ENCODE data around the gene HYCC1. TPM values are rescaled to one million over a fixed set of nuclear protein-coding genes. Genes with fewer than 3 reads are reported as not detected.

HYCC1 gene
- total RNA-seq, 1 experiment from 2014 or later = 28.2 TPM

DNA sequence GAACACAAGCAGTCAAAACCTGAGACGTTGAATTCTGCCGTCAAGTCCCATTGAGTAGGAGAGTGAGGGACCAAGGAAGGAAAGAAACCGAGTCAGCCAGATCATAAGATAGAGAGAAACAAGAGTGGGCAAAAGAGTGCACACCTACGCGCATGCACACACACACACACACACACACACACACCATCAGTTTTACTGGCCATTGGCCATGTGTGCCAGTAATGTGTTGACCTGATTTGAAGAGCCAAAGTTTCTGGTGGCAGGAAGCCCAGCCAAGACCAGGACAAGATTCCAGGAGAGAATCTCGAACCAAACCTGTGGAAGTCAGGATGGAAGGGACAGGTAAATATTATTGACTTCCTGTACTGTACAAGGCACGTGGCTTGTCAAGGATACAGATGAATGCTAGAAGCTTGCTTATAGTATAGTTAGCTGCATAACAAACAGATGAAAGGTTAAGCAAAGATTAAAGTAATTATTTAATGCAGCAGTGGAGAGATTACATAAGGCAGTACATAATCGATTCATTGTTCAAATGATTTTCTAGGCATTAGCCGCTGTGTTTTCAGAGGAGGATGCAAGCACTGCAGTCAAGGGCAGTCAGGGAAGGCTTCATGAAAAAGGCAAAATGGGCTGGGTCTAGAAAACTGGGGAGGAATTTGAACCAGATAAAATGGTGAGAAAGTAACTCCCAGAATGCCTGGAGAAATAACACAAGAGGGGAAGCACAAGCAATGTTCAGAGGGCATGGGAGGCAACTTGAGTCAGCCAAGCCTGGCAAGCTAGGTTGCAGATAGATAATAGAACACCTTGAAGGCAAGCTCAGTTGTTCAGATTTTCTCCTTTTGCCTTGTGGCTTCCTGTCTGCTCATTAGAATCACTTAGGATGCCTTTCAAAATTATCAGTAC is 2.7 kb upstream of the HYCC1 start:
- H3K9me2 ChIP-seq (ENCODE audit: insufficient read depth) = no peaks in the 10 kb centered on the region
- H3K4me2 ChIP-seq = no peak overlapping the region
- H3K27ac ChIP-seq = no peak overlapping the region
- H3K9me3 ChIP-seq (ENCODE audit: insufficient read depth, low read depth) = peaks cover under 1% of the 10 kb centered on the region; the same call in 1 of the 2 replicates
- peaks cover 8% of the 10 kb centered on the region; the same call in 1 of the 2 replicates for H3K79me2 ChIP-seq (ENCODE audit: low read depth)
- peaks cover 17% of the 10 kb centered on the region; the same call in 1 of the 2 replicates for H3F3A ChIP-seq (ENCODE audit: insufficient read depth, low read depth)
- no peaks in the 10 kb centered on the region for H4K20me1 ChIP-seq (ENCODE audit: insufficient read depth)
- peak in 1 of 2 experiments; percentile 22 for DNase-seq
- H3K27me3 ChIP-seq (ENCODE audit: insufficient read depth, low read depth) = no peaks in the 10 kb centered on the region
- peaks cover 29% of the 10 kb centered on the region for H3K4me1 ChIP-seq (replicated peaks; ENCODE audit: insufficient read depth)
- no peaks in the 10 kb centered on the region for H3K36me3 ChIP-seq (ENCODE audit: low read depth)
- no TSS peak for BruUV-seq (replicated peaks)
- POLR2A ChIA-PET (ENCODE audit: unreplicated experiment) = no interaction called here
- intact Hi-C loops (cut with micrococcal nuclease; ENCODE audit: unreplicated experiment) = no loop called here
- H3K4me3 ChIP-seq = no peak overlapping the region
- CTCF ChIA-PET = no interaction called here
- no peak overlapping the region for H2AFZ ChIP-seq
- no peak for TF ChIP-seq EZH2 (IDR thresholded peaks at IDR 0.05; ENCODE audit: low read depth)
- TF ChIP-seq, protein P1, sequence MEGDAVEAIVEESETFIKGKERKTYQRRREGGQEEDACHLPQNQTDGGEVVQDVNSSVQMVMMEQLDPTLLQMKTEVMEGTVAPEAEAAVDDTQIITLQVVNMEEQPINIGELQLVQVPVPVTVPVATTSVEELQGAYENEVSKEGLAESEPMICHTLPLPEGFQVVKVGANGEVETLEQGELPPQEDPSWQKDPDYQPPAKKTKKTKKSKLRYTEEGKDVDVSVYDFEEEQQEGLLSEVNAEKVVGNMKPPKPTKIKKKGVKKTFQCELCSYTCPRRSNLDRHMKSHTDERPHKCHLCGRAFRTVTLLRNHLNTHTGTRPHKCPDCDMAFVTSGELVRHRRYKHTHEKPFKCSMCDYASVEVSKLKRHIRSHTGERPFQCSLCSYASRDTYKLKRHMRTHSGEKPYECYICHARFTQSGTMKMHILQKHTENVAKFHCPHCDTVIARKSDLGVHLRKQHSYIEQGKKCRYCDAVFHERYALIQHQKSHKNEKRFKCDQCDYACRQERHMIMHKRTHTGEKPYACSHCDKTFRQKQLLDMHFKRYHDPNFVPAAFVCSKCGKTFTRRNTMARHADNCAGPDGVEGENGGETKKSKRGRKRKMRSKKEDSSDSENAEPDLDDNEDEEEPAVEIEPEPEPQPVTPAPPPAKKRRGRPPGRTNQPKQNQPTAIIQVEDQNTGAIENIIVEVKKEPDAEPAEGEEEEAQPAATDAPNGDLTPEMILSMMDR (conservative IDR thresholded peaks at IDR 0.05) = no peak

DNA sequence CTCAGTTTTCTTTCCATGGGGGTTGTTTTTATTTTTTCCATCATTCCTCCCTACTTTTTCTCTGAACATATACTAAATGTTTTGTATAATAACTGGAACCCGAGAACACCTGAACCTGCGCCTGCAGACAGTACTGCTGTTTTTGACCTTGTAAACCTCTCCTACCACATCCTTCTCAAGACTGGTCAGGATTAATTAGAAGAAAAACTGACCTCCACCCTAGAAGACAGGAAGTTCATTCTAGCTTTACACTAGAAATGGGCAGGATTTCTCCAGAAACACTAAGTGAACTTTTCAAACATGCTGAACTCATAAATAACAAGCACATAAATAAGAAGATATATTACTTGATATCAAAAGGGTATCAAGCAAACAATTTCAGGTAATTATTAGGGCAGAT is 751 bp upstream of the HYCC1 start:
- Histone ChIP-seq H3K4me2 (peak overlapping the region; percentile 37; the same call in 1 of the 2 replicates), H3K27me3 (ENCODE audit: insufficient read depth, low read depth) (no peaks in the 10 kb centered on the region), H3K9me2 (ENCODE audit: insufficient read depth) (no peaks in the 10 kb centered on the region), H3K27ac (no peak overlapping the region), H3K9me3 (ENCODE audit: insufficient read depth, low read depth) (no peaks in the 10 kb centered on the region), H3K4me1 (replicated peaks; ENCODE audit: insufficient read depth) (peaks cover 11% of the 10 kb centered on the region), H3K36me3 (ENCODE audit: low read depth) (no peaks in the 10 kb centered on the region), H3K4me3 (no peak overlapping the region), H4K20me1 (ENCODE audit: insufficient read depth) (no peaks in the 10 kb centered on the region), H2AFZ (no peak overlapping the region), H3K79me2 (ENCODE audit: low read depth) (peaks cover 12% of the 10 kb centered on the region; the same call in 1 of the 2 replicates), H3F3A (ENCODE audit: insufficient read depth, low read depth) (no peaks in the 10 kb centered on the region)
- ChIA-PET POLR2A (ENCODE audit: unreplicated experiment) (no interaction called here), CTCF (interaction anchor here (0.7 kb wide), 1 partner anchor 154 kb away, joined by 3 read pairs; no protein-coding TSS in a partner anchor)
- BruUV-seq (replicated peaks) = no TSS peak
- TF ChIP-seq, protein P1 (conservative IDR thresholded peaks at IDR 0.05) = no peak
- no peak for TF ChIP-seq EZH2 (IDR thresholded peaks at IDR 0.05; ENCODE audit: low read depth)
- intact Hi-C loops (cut with micrococcal nuclease; ENCODE audit: unreplicated experiment) = loop anchor here (1.0 to 5.0 kb wide), 5 partner anchors 93 to 452 kb away; partner anchors contain the start of genes KLHL7 and TOMM7
- DNase-seq = no peak

DNA sequence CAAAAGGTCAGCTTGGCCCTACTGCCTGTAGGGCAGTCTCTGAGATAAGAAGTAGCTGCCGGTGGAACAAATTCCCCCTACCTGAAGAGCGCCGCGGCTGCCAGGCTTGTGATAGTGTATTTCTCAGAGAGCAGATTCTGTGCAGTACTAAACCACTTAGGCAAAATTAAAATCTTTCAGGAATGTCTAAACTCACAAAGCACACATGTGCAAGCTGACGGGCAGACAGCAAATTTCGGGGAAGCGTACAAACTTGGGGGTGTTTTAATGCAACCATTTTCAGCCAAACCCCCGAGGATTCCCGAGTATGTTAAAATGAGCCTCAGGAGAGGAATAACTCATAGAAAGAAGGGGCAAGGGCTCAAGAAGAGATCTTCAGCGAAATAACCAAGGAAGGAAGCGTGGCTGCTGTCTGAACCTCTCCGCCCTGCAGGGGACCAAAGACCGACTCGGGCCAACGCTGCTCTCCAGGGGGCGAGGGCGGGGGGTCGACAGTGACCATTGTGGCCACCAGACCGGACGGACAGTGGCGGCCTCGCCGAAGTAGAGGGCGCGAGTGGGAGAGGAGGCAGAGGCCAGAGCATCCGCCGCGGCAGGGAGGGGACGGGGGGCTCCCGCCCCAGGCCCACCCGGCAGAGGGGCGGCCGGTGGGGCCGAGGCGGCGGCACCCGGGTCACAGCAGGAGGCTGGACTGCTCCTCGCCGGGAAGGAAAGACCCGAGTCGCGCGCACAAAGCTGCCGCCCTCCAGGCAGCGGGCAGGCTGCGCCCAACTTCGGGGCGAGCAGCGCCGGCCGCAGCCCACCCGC is 819 bp downstream of the HYCC1 start:
- no TSS peak for BruUV-seq (replicated peaks)
- no peaks in the 10 kb centered on the region for H3K27me3 ChIP-seq (ENCODE audit: insufficient read depth, low read depth)
- peak; percentile 33 to 40 for DNase-seq
- H3F3A ChIP-seq (ENCODE audit: insufficient read depth, low read depth) = no peaks in the 10 kb centered on the region
- H3K4me3 ChIP-seq = peak overlapping the region; percentile 58
- peak overlapping the region; percentile 80 for H3K4me2 ChIP-seq
- no peaks in the 10 kb centered on the region for H3K9me2 ChIP-seq (ENCODE audit: insufficient read depth)
- no peaks in the 10 kb centered on the region for H3K36me3 ChIP-seq (ENCODE audit: low read depth)
- H4K20me1 ChIP-seq (ENCODE audit: insufficient read depth) = no peaks in the 10 kb centered on the region
- peaks cover 12% of the 10 kb centered on the region; the same call in 1 of the 2 replicates for H3K79me2 ChIP-seq (ENCODE audit: low read depth)
- intact Hi-C loops (cut with micrococcal nuclease; ENCODE audit: unreplicated experiment) = loop anchor here (5.0 kb wide), 3 partner anchors 94 to 451 kb away; partner anchors contain the start of gene KLHL7
- H2AFZ ChIP-seq = peak overlapping the region; percentile 94
- ChIA-PET POLR2A (ENCODE audit: unreplicated experiment) (interaction anchor here (0.6 to 0.7 kb wide), 3 partner anchors 44 to 1067 kb away, joined by 3 to 11 read pairs (median 5); no protein-coding TSS in a partner anchor), CTCF (interaction anchor here (0.7 kb wide), 2 partner anchors 10 to 452 kb away, joined by 4 read pairs; no protein-coding TSS in a partner anchor)
- no peaks in the 10 kb centered on the region for H3K9me3 ChIP-seq (ENCODE audit: insufficient read depth, low read depth)
- H3K4me1 ChIP-seq (replicated peaks; ENCODE audit: insufficient read depth) = peaks cover 11% of the 10 kb centered on the region
- TF ChIP-seq EZH2 (IDR thresholded peaks at IDR 0.05; ENCODE audit: low read depth) = no peak
- TF ChIP-seq, protein P1 (conservative IDR thresholded peaks at IDR 0.05) = no peak
- H3K27ac ChIP-seq = no peak overlapping the region

All from PC-9 (cell line).